ENCODE measurements around the gene CADM2.

DNA sequence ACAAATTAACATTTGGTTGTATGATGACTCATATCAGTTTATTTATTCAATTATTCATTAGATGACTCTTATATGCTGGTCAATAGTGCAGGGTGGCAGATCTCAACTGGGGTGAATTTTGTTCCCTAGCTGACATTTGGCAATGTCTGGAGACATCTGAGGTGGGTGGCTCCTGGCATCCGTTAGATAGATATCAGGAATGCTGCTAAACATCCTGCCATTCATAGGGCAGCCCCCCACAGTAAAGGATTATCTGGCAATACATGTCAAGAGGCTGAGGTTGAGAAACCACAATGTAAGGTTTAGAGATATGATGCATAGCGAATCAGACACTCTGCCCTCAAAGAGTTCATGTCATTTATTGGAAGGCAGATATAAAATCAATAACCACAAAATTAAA lies 719.9 kb downstream of the CADM2 start:
- no peak for TF ChIP-seq EZH2 (IDR thresholded peaks at IDR 0.05)
- no peak for TF ChIP-seq POLR2AphosphoS5 (IDR thresholded peaks at IDR 0.05; ENCODE audit: borderline replicate concordance, low read depth, low read length)

Measured in SK-N-MC (cell line).